Measurements from ENCODE around the gene NPFFR1.
"Not testable (repeated sequence)": the region's sequence is repeated elsewhere in the genome, so short reads cannot be mapped to it uniquely, and the experiment has no call there.

NPFFR1 gene

GRCh38 chr10:70223728-70224127 lies 60.1 kb downstream of the NPFFR1 start:
- no peak for DNase-seq (ENCODE audit: low read depth in 2 of 2)

- not testable (repeated sequence) for DNase-seq (ENCODE audit: low read depth in 2 of 2)
Measured at GRCh38 chr10:70222811-70223447, 60.9 kb downstream of the NPFFR1 start.

DNA sequence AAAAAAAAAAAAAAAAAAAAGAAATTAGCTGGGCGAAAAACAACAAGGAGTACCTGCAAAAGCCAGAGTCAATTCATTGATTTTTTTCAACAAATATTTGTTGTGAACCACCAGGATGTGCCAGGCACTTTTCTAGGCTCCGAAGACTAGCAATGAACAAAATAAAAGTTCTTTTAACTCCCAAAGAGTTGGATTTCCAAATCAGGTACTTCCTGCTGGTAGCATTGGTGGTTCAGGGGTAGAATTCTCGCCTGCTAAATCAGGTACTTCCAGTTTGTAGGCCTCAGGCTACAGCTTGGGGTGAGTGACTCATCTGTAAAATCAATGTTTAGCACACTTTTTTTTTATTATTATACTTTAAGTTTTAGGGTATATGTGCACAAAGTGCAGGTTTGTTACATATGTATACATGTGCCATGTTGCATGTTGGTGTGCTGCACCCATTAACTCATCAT lies 61.4 kb downstream of the NPFFR1 start:
- DNase-seq (ENCODE audit: low read depth in 2 of 2), result no peak

- no peak for DNase-seq (ENCODE audit: low read depth in 2 of 2)
Measured at GRCh38 chr10:70221030-70221429, 62.8 kb downstream of the NPFFR1 start.

DNA sequence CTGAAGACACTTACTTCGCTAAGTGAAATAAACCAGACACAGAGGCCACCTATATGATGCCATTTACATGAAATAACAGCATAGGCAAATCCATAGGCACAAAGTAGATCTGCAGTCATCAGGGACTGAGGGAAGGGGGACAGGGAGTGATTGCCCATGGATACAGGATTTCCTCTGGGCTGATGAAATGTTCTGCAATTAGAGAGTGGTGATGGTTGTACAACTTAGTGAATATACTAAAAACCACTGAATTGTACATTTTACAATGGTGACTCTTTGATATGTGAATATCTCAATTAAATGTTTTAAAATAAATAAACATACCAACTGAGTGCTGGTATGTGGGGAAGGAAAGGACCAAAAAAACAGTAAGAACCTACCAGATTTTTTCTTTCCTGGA lies 70.9 kb downstream of the NPFFR1 start:
- no peak for DNase-seq (ENCODE audit: low read depth in 2 of 2)

DNA sequence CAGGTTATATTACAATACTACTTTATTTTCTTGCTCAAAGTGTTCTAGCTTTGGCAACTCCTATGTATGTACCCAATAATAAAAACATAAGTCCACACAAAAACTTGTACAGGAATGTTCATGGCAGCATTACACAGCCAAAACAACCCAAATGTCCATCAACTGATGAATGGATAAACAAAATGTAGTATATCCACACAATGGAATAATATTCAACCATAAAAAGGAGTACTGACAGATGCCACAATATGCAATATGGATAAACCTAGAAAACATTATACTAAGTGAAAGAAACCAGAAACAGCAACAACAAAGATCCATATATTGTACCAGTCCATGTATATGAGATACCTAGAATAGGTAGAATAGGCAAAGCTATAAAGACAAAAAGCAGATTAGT lies 71.5 kb downstream of the NPFFR1 start:
- no peak for DNase-seq (ENCODE audit: low read depth in 2 of 2)

DNA sequence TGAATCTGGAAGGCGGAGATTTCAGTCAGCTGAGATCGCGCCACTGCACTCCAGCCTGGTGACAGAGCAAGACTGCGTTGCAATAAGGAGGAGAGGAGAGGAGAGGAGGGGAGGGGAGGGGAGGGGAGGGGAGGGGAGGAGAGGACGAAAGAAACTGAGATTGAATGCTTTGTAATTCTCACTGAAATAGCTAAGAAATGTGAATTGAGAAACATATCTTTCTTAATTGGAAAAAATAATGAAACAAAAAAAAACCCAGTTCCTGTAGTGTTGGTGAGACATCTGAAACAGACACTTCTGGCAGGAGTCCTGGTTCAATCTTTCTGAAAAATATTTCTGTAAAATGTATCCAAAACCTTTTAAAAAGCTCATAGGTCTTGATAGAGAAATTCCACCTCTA lies 77.0 kb downstream of the NPFFR1 start:
- no peak for DNase-seq (ENCODE audit: low read depth in 2 of 2)

GRCh38 chr10:70201105-70201504 lies 82.7 kb downstream of the NPFFR1 start:
- DNase-seq (ENCODE audit: low read depth in 2 of 2), result no peak

DNA sequence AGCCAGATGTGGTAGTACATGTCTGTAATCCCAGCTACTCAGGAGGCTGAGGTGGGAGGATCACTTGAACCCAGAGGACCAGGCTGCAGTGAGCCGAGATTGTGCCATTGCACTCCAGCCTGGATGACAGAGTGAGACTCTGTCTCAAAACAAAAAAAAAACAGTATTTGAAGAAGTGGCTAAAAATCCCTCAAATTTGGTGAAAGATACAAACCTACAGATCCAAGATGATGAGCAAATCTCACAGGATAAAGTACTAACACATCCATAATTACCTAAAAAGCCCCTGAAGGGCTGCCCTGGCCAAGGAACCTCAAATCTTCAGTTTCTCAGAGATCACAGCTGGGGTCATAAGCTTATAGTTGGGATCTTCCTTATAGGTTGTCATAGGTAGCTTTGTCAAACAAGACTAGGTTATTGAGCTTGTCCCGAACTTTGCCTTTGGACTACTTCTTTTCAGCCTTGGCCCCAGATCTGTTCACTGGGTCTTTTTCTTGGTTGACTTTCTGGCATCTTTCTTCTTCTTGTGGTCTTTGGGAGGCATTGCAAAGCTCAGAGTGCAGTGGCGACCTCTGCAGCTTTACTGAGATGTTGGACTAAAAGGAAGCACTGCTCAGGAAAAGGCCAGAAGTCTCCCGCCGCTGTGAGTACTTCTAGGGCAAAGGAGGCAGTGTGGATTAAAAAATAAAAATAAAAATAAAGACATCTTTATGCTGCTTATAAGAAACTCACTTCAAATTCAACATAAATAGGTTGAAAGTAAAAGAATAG lies 84.9 kb downstream of the NPFFR1 start:
- no peak for DNase-seq (ENCODE audit: low read depth in 2 of 2)

Data from stimulated activated CD8-positive, alpha-beta memory T cell treated with anti-CD3 and anti-CD28 coated beads, Interleukin-7, amount 100 ng/mL, for 1 hour (primary cell).